IMR-90 (cell line): Measurements from ENCODE around the gene KRT32. TPM values are rescaled to one million over a fixed set of nuclear protein-coding genes. Genes with fewer than 3 reads are reported as not detected.

Experiments used
- ATAC-seq: fragments of 200-7000 bp; cut with Tn5 transposase; 2 replicates; pipeline ENCODE4 v1.9.1; 2020; ENCODE audit warnings: low read depth, mild to moderate bottlenecking, moderate library complexity
- BruUV-seq: library from RNA; stranded (reverse); fragments of 400-500 nt; replicated peaks from 2 replicates; lab custom pipeline; 2021; lab: Mats Ljungman, UMichigan
- CTCF ChIA-PET: fragments of 300-600 bp; formaldehyde crosslinking; extraction: SDS; loops from one replicate; lab custom pipeline; 2021; ENCODE audit warnings: antibody characterized with exemption; lab: Yijun Ruan, JAX
- POLR2A ChIA-PET: fragments of 300-600 bp; sonication (Branson Sonifier 250); formaldehyde crosslinking; loops from one replicate; lab custom pipeline; 2022; ENCODE audit warnings: antibody characterized with exemption; ENCODE audit not compliant: unreplicated experiment; lab: Charles Lee
- DNase-seq: peaks from one replicate; pipeline ENCODE4 v3.0.0; 2013
- H2AFZ ChIP-seq: replicated peaks from 2 replicates; pipeline ENCODE3; 2013; ENCODE audit warnings: low read length, mild to moderate bottlenecking; ENCODE audit not compliant: poor library complexity
- H2AK5ac ChIP-seq: 2 replicates; pipeline ENCODE4 v1.6.1; 2013; ENCODE audit warnings: low read depth, low read length, inconsistent platforms
- H2AK9ac ChIP-seq: replicated peaks from 2 replicates; pipeline ENCODE3; 2013; ENCODE audit warnings: mild to moderate bottlenecking, low read depth, low read length, moderate library complexity; ENCODE audit not compliant: poor library complexity
- H2BK120ac ChIP-seq: 2 replicates; pipeline ENCODE4 v1.6.1; 2013; ENCODE audit warnings: low read depth, low read length, inconsistent platforms
- H2BK15ac ChIP-seq: 3 replicates; pipeline ENCODE4 v1.6.1; 2013; ENCODE audit warnings: low read depth, low read length, inconsistent platforms
- H2BK20ac ChIP-seq: 2 replicates; pipeline ENCODE4 v1.6.1; 2013; ENCODE audit warnings: low read depth, mild to moderate bottlenecking, inconsistent platforms, low read length, moderate library complexity
- H2BK5ac ChIP-seq: 2 replicates; pipeline ENCODE4 v1.6.1; 2013; ENCODE audit warnings: mild to moderate bottlenecking, low read depth, low read length, inconsistent platforms; ENCODE audit not compliant: poor library complexity, severe bottlenecking
- H3K14ac ChIP-seq: replicated peaks from 2 replicates; pipeline ENCODE4 v1.6.1; 2013; ENCODE audit warnings: low read depth, low read length, inconsistent platforms
- H3K18ac ChIP-seq: 2 replicates; pipeline ENCODE4 v1.6.1; 2013; ENCODE audit warnings: low read depth, low read length, control low read depth
- H3K23ac ChIP-seq: 2 replicates; pipeline ENCODE4 v1.6.1; 2013; ENCODE audit warnings: low read depth, low read length, inconsistent platforms
- H3K27ac ChIP-seq: 2 replicates; pipeline ENCODE4 v1.5.1; 2013; ENCODE audit warnings: mild to moderate bottlenecking, control low read depth, low read length; ENCODE audit not compliant: insufficient read depth
- H3K27me3 ChIP-seq: 2 replicates; pipeline ENCODE4 v1.6.1; 2013; ENCODE audit warnings: low read length; ENCODE audit not compliant: control insufficient read depth, insufficient read depth
- H3K36me3 ChIP-seq: 2 replicates; pipeline ENCODE4 v1.6.1; 2013; ENCODE audit warnings: low read length, mixed read lengths; ENCODE audit not compliant: control insufficient read depth, insufficient read depth
- H3K4ac ChIP-seq: 2 replicates; pipeline ENCODE4 v1.6.1; 2013; ENCODE audit warnings: low read depth, low read length, inconsistent platforms
- H3K4me1 ChIP-seq: 2 replicates; pipeline ENCODE4 v1.6.1; 2013; ENCODE audit warnings: low read length, mixed read lengths; ENCODE audit not compliant: control insufficient read depth, insufficient read depth
- H3K4me2 ChIP-seq: 2 replicates; pipeline ENCODE4 v1.6.1; 2013; ENCODE audit warnings: low read depth, mild to moderate bottlenecking, control low read depth, low read length, moderate library complexity
- H3K4me3 ChIP-seq: 2 replicates; pipeline ENCODE4 v1.5.1; 2013; ENCODE audit warnings: low read depth, mild to moderate bottlenecking, control low read depth, low read length, moderate library complexity; ENCODE audit not compliant: insufficient read depth
- H3K56ac ChIP-seq: 2 replicates; pipeline ENCODE4 v1.6.1; 2013; ENCODE audit warnings: low read length, inconsistent platforms; ENCODE audit not compliant: insufficient read depth; ENCODE audit errors: extremely low read depth
- H3K79me1 ChIP-seq, 2 experiments: 2 replicates each; pipeline ENCODE4 v1.6.1; 2013; ENCODE audit warnings: low read length in 2 of 2, inconsistent platforms in 1 of 2, low read depth in 1 of 2
- H3K9ac ChIP-seq: 2 replicates; pipeline ENCODE4 v1.6.1; 2013; ENCODE audit warnings: low read depth, low read length, control low read depth
- H3K9me1 ChIP-seq: 2 replicates; pipeline ENCODE4 v1.6.1; 2013; ENCODE audit warnings: low read length, inconsistent platforms; ENCODE audit not compliant: insufficient read depth
- H3K9me3 ChIP-seq: 2 replicates; pipeline ENCODE4 v1.6.1; 2013; ENCODE audit warnings: low read length; ENCODE audit not compliant: control insufficient read depth, insufficient read depth
- H4K20me1 ChIP-seq: 2 replicates; pipeline ENCODE4 v1.6.1; 2013; ENCODE audit warnings: low read length, inconsistent platforms; ENCODE audit not compliant: insufficient read depth
- H4K5ac ChIP-seq: 2 replicates; pipeline ENCODE4 v1.6.1; 2013; ENCODE audit warnings: mild to moderate bottlenecking, low read depth, low read length, control low read depth
- H4K8ac ChIP-seq, 2 experiments: 2 replicates each; pipeline ENCODE4 v1.6.1; 2013; ENCODE audit warnings: low read depth in 2 of 2, low read length in 2 of 2, control low read depth in 1 of 2, inconsistent platforms in 1 of 2
- H4K91ac ChIP-seq: 2 replicates; pipeline ENCODE4 v1.6.1; 2013; ENCODE audit warnings: low read depth, low read length, inconsistent platforms; ENCODE audit not compliant: insufficient read depth
- CHD1 ChIP-seq: IDR thresholded peaks from 2 replicates; pipeline ENCODE4 v1.6.1; 2012; ENCODE audit warnings: low read depth, low read length, improper control_type of control experiment
- FOS ChIP-seq: fragments of 150-350 bp; IDR thresholded peaks from 2 replicates; pipeline ENCODE4 v1.6.1; 2016; ENCODE audit warnings: low read depth, low read length
- WGBS, 2 experiments: methylation state at CpG; one replicate each; pipeline versions ENCODE4 v1.1.5 to v1.1.7; 2013; ENCODE audit warnings: missing lambda C conversion rate in 2 of 2; ENCODE audit not compliant: insufficient read length in 1 of 2; ENCODE audit errors: extremely low coverage in 2 of 2; 5-methylcytosine and 5-hydroxymethylcytosine counted together
- dilution Hi-C: fragments of 300-500 bp; cut with HindIII; formaldehyde crosslinking; loops from one replicate; pipeline ENCODE4 v1.14.3; 2018; ENCODE audit warnings: low sequenced_read_pairs; ENCODE audit not compliant: unreplicated experiment
- in situ Hi-C: fragments of 300-500 bp; cut with MboI; formaldehyde crosslinking; loops from 3 replicates; pipeline ENCODE4 v1.14.3; 2019; ENCODE audit warnings: low sequenced_read_pairs, inconsistent platforms, mixed read lengths
- intact Hi-C: fragments of 100-400 bp; cut with micrococcal nuclease; formaldehyde crosslinking; loops from 2 replicates; pipeline ENCODE4 v1.10.0; 2022
- polyA plus RNA-seq, 3 experiments: library from polyadenylated mRNA; depleted of rRNA; stranded (reverse); fragments of >200 nt; gene quantifications; 2 replicates each; pipeline ENCODE4 v1.2.3, GENCODE V29; 2012; ENCODE audit warnings: low replicate concordance in 1 of 3
- total RNA-seq: library from RNA; depleted of rRNA; stranded (reverse); fragments of >200 nt; gene quantifications from 2 replicates; pipeline ENCODE4 v1.2.3, GENCODE V29; 2012

Gene KRT32
- total and polyA plus RNA-seq, 2 of the 4 experiments (the other 2 are of a cell fraction), result 0.09 TPM; not detected in 1

GRCh38 chr17:41428591-41429291, 38.4 kb downstream of the KRT32 start:
- no peaks in the 10 kb centered on the region for H3K79me1 ChIP-seq
- BruUV-seq, result no TSS peak
- dilution Hi-C loops, result no loop called here

More at GRCh38 chr17:41428591-41429291, 38.4 kb downstream of the KRT32 start:
- no peak overlapping the region for H2AK5ac ChIP-seq
- H3K4me1 ChIP-seq, result no peaks in the 10 kb centered on the region
- no peak overlapping the region for H3K56ac ChIP-seq
- H3K4ac ChIP-seq, result no peak overlapping the region
- no peak overlapping the region; the same call in 1 of the 2 replicates for H4K91ac ChIP-seq
- H3K27ac ChIP-seq, result no peak overlapping the region
- ChIA-PET POLR2A (no interaction called here), CTCF (no interaction called here)
- H2BK20ac ChIP-seq, result no peak overlapping the region
- no peak for DNase-seq
- TF ChIP-seq FOS (0 out of 2 replicates have a peak, but pooled peaks have one; percentile 16), CHD1 (no peak)
- H3K14ac ChIP-seq, result no peak overlapping the region; the same call in 1 of the 2 replicates
- H3K9ac ChIP-seq, result no peak overlapping the region
- intact Hi-C loops (no loop called here), in situ Hi-C loops (no loop called here)
- H4K5ac ChIP-seq, result no peak overlapping the region
- H2BK120ac ChIP-seq, result no peak overlapping the region
- no peak overlapping the region for H2AFZ ChIP-seq
- no peak overlapping the region for H2AK9ac ChIP-seq
- no peaks in the 10 kb centered on the region for H3K36me3 ChIP-seq
- no peak overlapping the region for H3K18ac ChIP-seq
- H3K9me3 ChIP-seq, result no peaks in the 10 kb centered on the region
- H2BK5ac ChIP-seq, result no peak overlapping the region
- no peaks in the 10 kb centered on the region for H4K20me1 ChIP-seq
- H2BK15ac ChIP-seq, result no peak overlapping the region
- 80% methylated on average over 2 of the region's 4 CpGs; no CpG with 5 or more reads in 1 of the 2 experiments for WGBS, 2 experiments
- ATAC-seq, result no peak; the same call in 1 of the 2 replicates
- H3K27me3 ChIP-seq, result no peaks in the 10 kb centered on the region; the same call in 1 of the 2 replicates
- no peaks in the 10 kb centered on the region for H3K9me1 ChIP-seq
- no peak overlapping the region for H3K4me3 ChIP-seq
- peak overlapping the region; percentile 51; the same call in 1 of the 2 replicates for H3K23ac ChIP-seq
- H3K4me2 ChIP-seq, result no peak overlapping the region
- H4K8ac ChIP-seq, result no peak overlapping the region
